Trophoblast cell (in vitro differentiated cells and primary cell): Measurements from ENCODE around the gene RGPD3.
"Not testable (repeated sequence)": the region's sequence is repeated elsewhere in the genome, so short reads cannot be mapped to it uniquely, and the experiment has no call there.

Experiments
- DNase-seq, 2 donors: peaks; one replicate each; pipeline ENCODE4 v3.0.0-alpha.2; 2016
- H2AFZ ChIP-seq: 2 replicates; pipeline ENCODE4 v1.6.1; 2013; ENCODE audit warnings: low read length, moderate library complexity, mild to moderate bottlenecking; ENCODE audit not compliant: insufficient read depth, poor library complexity
- H2AK5ac ChIP-seq: 2 replicates; pipeline ENCODE4 v1.6.1; 2013; ENCODE audit warnings: mild to moderate bottlenecking, low read length
- H2BK120ac ChIP-seq: 2 replicates; pipeline ENCODE4 v1.6.1; 2013; ENCODE audit warnings: low read length, mild to moderate bottlenecking, moderate library complexity; ENCODE audit not compliant: insufficient read depth, poor library complexity
- H2BK12ac ChIP-seq: 2 replicates; pipeline ENCODE4 v1.6.1; 2013; ENCODE audit warnings: mild to moderate bottlenecking, low read length, moderate library complexity
- H2BK5ac ChIP-seq: 2 replicates; pipeline ENCODE4 v1.6.1; 2013; ENCODE audit warnings: low read length, low read depth, moderate library complexity, mild to moderate bottlenecking; ENCODE audit not compliant: poor library complexity
- H3K14ac ChIP-seq: 2 replicates; pipeline ENCODE4 v1.6.1; 2013; ENCODE audit warnings: mild to moderate bottlenecking, low read length
- H3K18ac ChIP-seq: 2 replicates; pipeline ENCODE4 v1.6.1; 2013; ENCODE audit warnings: mild to moderate bottlenecking, low read length
- H3K23ac ChIP-seq: 2 replicates; pipeline ENCODE4 v1.6.1; 2013; ENCODE audit warnings: low read length
- H3K27ac ChIP-seq: 2 replicates; pipeline ENCODE4 v1.5.1; 2013; ENCODE audit warnings: low read depth, mild to moderate bottlenecking, inconsistent platforms, low read length, moderate library complexity
- H3K27me3 ChIP-seq: 2 replicates; pipeline ENCODE4 v1.6.1; 2013; ENCODE audit warnings: inconsistent platforms, mild to moderate bottlenecking, low read length, moderate library complexity; ENCODE audit not compliant: insufficient read depth
- H3K36me3 ChIP-seq, 2 experiments: 1 replicate in 1 of 2; 2 replicates in 1 of 2; pipeline ENCODE4 v1.6.1; 2013; ENCODE audit warnings: low read length in 2 of 2, mild to moderate bottlenecking in 2 of 2, moderate library complexity in 1 of 2; ENCODE audit not compliant: insufficient read depth in 2 of 2, control insufficient read depth in 1 of 2
- H3K4ac ChIP-seq: 2 replicates; pipeline ENCODE4 v1.6.1; 2013; ENCODE audit warnings: low read depth, mild to moderate bottlenecking, low read length, moderate library complexity
- H3K4me1 ChIP-seq, 2 experiments: 1 replicate in 1 of 2; 2 replicates in 1 of 2; pipeline ENCODE4 v1.6.1; 2013; ENCODE audit warnings: low read length in 2 of 2, mild to moderate bottlenecking in 2 of 2, moderate library complexity in 1 of 2; ENCODE audit not compliant: insufficient read depth in 2 of 2, control insufficient read depth in 1 of 2
- H3K4me2 ChIP-seq: 2 replicates; pipeline ENCODE4 v1.6.1; 2013; ENCODE audit warnings: inconsistent platforms, mild to moderate bottlenecking, low read length, moderate library complexity
- H3K4me3 ChIP-seq: 2 replicates; pipeline ENCODE4 v1.5.1; 2013; ENCODE audit warnings: mild to moderate bottlenecking, low read depth, low read length, inconsistent platforms
- H3K79me1 ChIP-seq: one replicate; pipeline ENCODE4 v1.6.1; 2013; ENCODE audit warnings: low read length
- H3K79me2 ChIP-seq: 2 replicates; pipeline ENCODE4 v1.6.1; 2013; ENCODE audit warnings: low read length, mild to moderate bottlenecking; ENCODE audit not compliant: control insufficient read depth, insufficient read depth, poor library complexity
- H3K9ac ChIP-seq: 2 replicates; pipeline ENCODE4 v1.6.1; 2013; ENCODE audit warnings: mild to moderate bottlenecking, low read length
- H3K9me3 ChIP-seq: 2 replicates; pipeline ENCODE4 v1.6.1; 2013; ENCODE audit warnings: low read depth, mild to moderate bottlenecking, control low read depth, inconsistent platforms, low read length; ENCODE audit not compliant: insufficient read depth
- H4K12ac ChIP-seq: 2 replicates; pipeline ENCODE4 v1.6.1; 2013; ENCODE audit warnings: low read depth, mild to moderate bottlenecking, low read length, moderate library complexity
- H4K8ac ChIP-seq: 2 replicates; pipeline ENCODE4 v1.6.1; 2013; ENCODE audit warnings: low read depth, mild to moderate bottlenecking, low read length, moderate library complexity
- H4K91ac ChIP-seq: one replicate; pipeline ENCODE4 v1.6.1; 2013; ENCODE audit warnings: low read depth, mild to moderate bottlenecking, low read length, moderate library complexity
- WGBS: extraction: QIAGEN DNeasy Blood & Tissue Kit; methylation state at CpG from one replicate; pipeline ENCODE4 v1.1.7; 2013; ENCODE audit warnings: missing lambda C conversion rate; ENCODE audit not compliant: insufficient read length, insufficient coverage; ENCODE audit errors: extremely low coverage; 5-methylcytosine and 5-hydroxymethylcytosine counted together

RGPD3 gene

GRCh38 chr2:106388814-106389410, 79.3 kb downstream of the RGPD3 start:
- not testable (repeated sequence) for H3K4ac ChIP-seq, H3K79me2 ChIP-seq, H3K18ac ChIP-seq, DNase-seq, H3K36me3 ChIP-seq, H3K4me3 ChIP-seq, H3K4me1 ChIP-seq, H2BK5ac ChIP-seq, H3K79me1 ChIP-seq, H4K91ac ChIP-seq, H3K14ac ChIP-seq, H2BK12ac ChIP-seq, H4K8ac ChIP-seq, H3K9me3 ChIP-seq, H2BK120ac ChIP-seq, H2AK5ac ChIP-seq, H3K4me2 ChIP-seq, H3K27me3 ChIP-seq, H3K27ac ChIP-seq, H3K9ac ChIP-seq, H4K12ac ChIP-seq, H3K23ac ChIP-seq, H2AFZ ChIP-seq
- WGBS, result no CpG with 5 or more reads among the region's 7 CpGs

GRCh38 chr2:106384548-106384947, 83.7 kb downstream of the RGPD3 start:
- H2BK5ac ChIP-seq, DNase-seq, H2BK120ac ChIP-seq, H3K23ac ChIP-seq, H3K27me3 ChIP-seq, H3K18ac ChIP-seq, H2AK5ac ChIP-seq, H3K4me1 ChIP-seq, H3K4me2 ChIP-seq, H3K27ac ChIP-seq, H3K9me3 ChIP-seq, H3K4me3 ChIP-seq, H4K8ac ChIP-seq, H4K12ac ChIP-seq, H3K79me1 ChIP-seq, H3K4ac ChIP-seq, H3K9ac ChIP-seq, H4K91ac ChIP-seq, H2BK12ac ChIP-seq, H3K79me2 ChIP-seq, H3K14ac ChIP-seq, H3K36me3 ChIP-seq, H2AFZ ChIP-seq: not testable (repeated sequence)
- WGBS, result no CpG with 5 or more reads among the region's 8 CpGs

- H3K9me3 ChIP-seq, H3K4me2 ChIP-seq, H3K36me3 ChIP-seq, H2BK120ac ChIP-seq, H3K23ac ChIP-seq, H3K79me2 ChIP-seq, H4K12ac ChIP-seq, H3K4me1 ChIP-seq, H3K27me3 ChIP-seq, H2BK12ac ChIP-seq, H2AK5ac ChIP-seq, H3K9ac ChIP-seq, H3K14ac ChIP-seq, H3K4me3 ChIP-seq, H4K8ac ChIP-seq, H4K91ac ChIP-seq, H2AFZ ChIP-seq, H3K4ac ChIP-seq, H2BK5ac ChIP-seq, H3K18ac ChIP-seq, H3K27ac ChIP-seq, DNase-seq, H3K79me1 ChIP-seq: not testable (repeated sequence)
- no CpG with 5 or more reads among the region's 4 CpGs for WGBS
Measured at GRCh38 chr2:106381867-106382266, 86.3 kb downstream of the RGPD3 start.

DNA sequence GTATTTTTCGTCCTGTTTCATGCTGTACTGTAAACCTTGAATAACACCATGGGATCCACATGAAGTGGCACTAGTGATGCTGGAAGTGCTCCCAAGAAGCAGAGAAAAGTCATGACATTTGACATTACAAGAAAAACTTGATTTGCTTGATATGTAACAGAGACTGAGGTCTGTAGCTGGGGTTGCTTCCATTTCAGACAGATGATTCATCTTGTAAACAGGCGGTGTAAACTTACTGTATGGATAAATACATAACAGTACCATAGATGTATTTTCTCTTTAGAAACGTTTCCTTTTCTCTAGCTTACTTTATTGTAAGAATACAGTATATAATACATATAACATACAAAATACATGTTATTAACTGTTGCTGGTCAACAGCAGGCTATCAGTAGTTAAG, 88.6 kb downstream of the RGPD3 start:
- H4K12ac ChIP-seq, H3K18ac ChIP-seq, H3K4me2 ChIP-seq, H4K91ac ChIP-seq, H2BK120ac ChIP-seq, H3K23ac ChIP-seq, H3K36me3 ChIP-seq, H3K79me2 ChIP-seq, H2AK5ac ChIP-seq, H2AFZ ChIP-seq, H3K14ac ChIP-seq, H4K8ac ChIP-seq, H3K4ac ChIP-seq, H3K27me3 ChIP-seq, DNase-seq, H3K27ac ChIP-seq, H3K79me1 ChIP-seq, H2BK12ac ChIP-seq, H3K9ac ChIP-seq, H2BK5ac ChIP-seq, H3K4me3 ChIP-seq, H3K4me1 ChIP-seq, H3K9me3 ChIP-seq: not testable (repeated sequence)
- no CpG with 5 or more reads among the region's 3 CpGs for WGBS
